ENCODE data around the gene ZNF385B. TPM values are rescaled to one million over a fixed set of nuclear protein-coding genes. Genes with fewer than 3 reads are reported as not detected.

ZNF385B gene
- total and polyA plus RNA-seq, 2 experiments from 2014 or later = 2.7 to 8.2 TPM

GRCh38 chr2:179825494-179825893 lies 35.9 kb downstream of the ZNF385B start:
- no peaks in the 10 kb centered on the region for H3K9me3 ChIP-seq (ENCODE audit: low read depth)
- no peak overlapping the region for H3K4me3 ChIP-seq
- TF ChIP-seq CTCF (IDR thresholded peaks at IDR 0.05; ENCODE audit: low read depth, low read length) = no peak
- H3K36me3 ChIP-seq = no peaks in the 10 kb centered on the region
- peak in 1 of 2 donors; percentile 2 for DNase-seq (ENCODE audit: low read depth in 1 of 2, low spot score in 1 of 2)
- H3K27me3 ChIP-seq = no peaks in the 10 kb centered on the region
- peak overlapping the region; percentile 74 for H3K27ac ChIP-seq
- H3K4me1 ChIP-seq (ENCODE audit: low read depth) = peaks cover 37% of the 10 kb centered on the region

- Histone ChIP-seq H3K27ac (peak overlapping the region; percentile 13), H3K4me1 (ENCODE audit: low read depth) (peaks cover 37% of the 10 kb centered on the region), H3K9me3 (ENCODE audit: low read depth) (no peaks in the 10 kb centered on the region), H3K27me3 (no peaks in the 10 kb centered on the region), H3K36me3 (no peaks in the 10 kb centered on the region), H3K4me3 (no peak overlapping the region)
- no peak for DNase-seq (ENCODE audit: low read depth in 1 of 2, low spot score in 1 of 2)
- no peak for TF ChIP-seq CTCF (IDR thresholded peaks at IDR 0.05; ENCODE audit: low read depth, low read length)
Measured at GRCh38 chr2:179824961-179825360, 36.5 kb downstream of the ZNF385B start.

GRCh38 chr2:179822540-179822939 lies 38.9 kb downstream of the ZNF385B start:
- Histone ChIP-seq H3K4me3 (no peak overlapping the region), H3K9me3 (ENCODE audit: low read depth) (no peaks in the 10 kb centered on the region), H3K27ac (no peak overlapping the region), H3K27me3 (no peaks in the 10 kb centered on the region), H3K36me3 (no peaks in the 10 kb centered on the region), H3K4me1 (ENCODE audit: low read depth) (peaks cover 36% of the 10 kb centered on the region)
- TF ChIP-seq CTCF (IDR thresholded peaks at IDR 0.05; ENCODE audit: low read depth, low read length) = no peak
- DNase-seq (ENCODE audit: low read depth in 1 of 2, low spot score in 1 of 2) = no peak

- DNase-seq (ENCODE audit: low read depth in 1 of 2, low spot score in 1 of 2) = peak in 1 of 2 donors; percentile 3
- H3K9me3 ChIP-seq (ENCODE audit: low read depth) = no peaks in the 10 kb centered on the region
- H3K27me3 ChIP-seq = no peaks in the 10 kb centered on the region
- H3K36me3 ChIP-seq = no peaks in the 10 kb centered on the region
- H3K4me3 ChIP-seq = no peak overlapping the region
- TF ChIP-seq CTCF (IDR thresholded peaks at IDR 0.05; ENCODE audit: low read depth, low read length) = no peak
- H3K27ac ChIP-seq = no peak overlapping the region
- peaks cover 13% of the 10 kb centered on the region for H3K4me1 ChIP-seq (ENCODE audit: low read depth)
Measured at GRCh38 chr2:179818546-179818945, 42.9 kb downstream of the ZNF385B start.

- Histone ChIP-seq H3K27ac (no peak overlapping the region), H3K4me3 (no peak overlapping the region), H3K27me3 (no peaks in the 10 kb centered on the region), H3K36me3 (no peaks in the 10 kb centered on the region), H3K9me3 (ENCODE audit: low read depth) (no peaks in the 10 kb centered on the region), H3K4me1 (ENCODE audit: low read depth) (peaks cover 13% of the 10 kb centered on the region)
- no peak for TF ChIP-seq CTCF (IDR thresholded peaks at IDR 0.05; ENCODE audit: low read depth, low read length)
- no peak for DNase-seq (ENCODE audit: low read depth in 1 of 2, low spot score in 1 of 2)
Measured at GRCh38 chr2:179817181-179817841, 44.1 kb downstream of the ZNF385B start.
